Psoas muscle (tissue), 8 donors: ENCODE results near the gene CAVIN2. TPM values are rescaled to one million over a fixed set of nuclear protein-coding genes. Genes with fewer than 3 reads are reported as not detected.

ENCODE experiments used
- ATAC-seq, 4 donors: fragments of 200-7000 bp; cut with Tn5 transposase; one replicate each; pipeline ENCODE4 v1.9.1; 2020; ENCODE audit warnings: moderate library complexity in 3 of 4, mild to moderate bottlenecking in 2 of 4
- DNase-seq, 2 donors: peaks; one replicate each; pipeline ENCODE4 v3.0.0-alpha.2; 2020
- H3K27ac ChIP-seq: fragments of 200-600 bp; one replicate; pipeline ENCODE4 v1.8.0; 2022
- H3K27me3 ChIP-seq, 3 donors: fragments of 200-600 bp in 1 of 3; one replicate each; pipeline versions ENCODE4 v1.6.1 to v1.8.0; 2013 to 2022; ENCODE audit warnings: low read length in 2 of 3, mild to moderate bottlenecking in 2 of 3, moderate library complexity in 1 of 3; ENCODE audit not compliant: insufficient read depth in 3 of 3
- H3K36me3 ChIP-seq, 2 donors: fragments of 200-600 bp in 1 of 2; one replicate each; pipeline versions ENCODE4 v1.6.1 to v1.8.0; 2013 to 2022; ENCODE audit warnings: low read depth in 1 of 2, mild to moderate bottlenecking in 1 of 2, moderate library complexity in 1 of 2; ENCODE audit not compliant: insufficient read depth in 1 of 2
- H3K4me1 ChIP-seq: fragments of 200-600 bp; one replicate; pipeline ENCODE4 v1.8.0; 2022
- H3K4me3 ChIP-seq: fragments of 200-600 bp; one replicate; pipeline ENCODE4 v1.8.0; 2022; ENCODE audit warnings: mild to moderate bottlenecking
- H3K9me3 ChIP-seq: fragments of 200-600 bp; one replicate; pipeline ENCODE4 v1.8.0; 2022
- WGBS, 3 donors: extraction: QIAGEN DNeasy Blood & Tissue Kit; methylation state at CpG; one replicate each; pipeline versions ENCODE4 v1.1.6 to v1.1.7; 2013; 5-methylcytosine and 5-hydroxymethylcytosine counted together
- intact Hi-C, 2 donors: fragments of 100-400 bp; cut with DNase I; formaldehyde crosslinking; loops; one replicate each; pipeline versions ENCODE4 v1.11.0 to v1.14.2; 2022
- polyA plus RNA-seq, 3 donors: library from polyadenylated mRNA; stranded (reverse); fragments of 200-250 nt; gene quantifications; one replicate each; pipeline ENCODE4 v1.2.3, GENCODE V29; 2013
- total RNA-seq, 4 donors: library from RNA; stranded (reverse); fragmentation: NEBNext Ultra II Directional in 2 of 4; extraction: Animal tissue kit (Norgen Biotek cat#: 25700) in 2 of 4; gene quantifications; one replicate each; pipeline versions ENCODE4 v1.2.1 to v1.2.4, GENCODE V29; 2021 to 2023
- TF ChIP-seq, protein P1 (sequence below): fragments of 200-600 bp; IDR thresholded peaks from one replicate; pipeline ENCODE4 v1.8.0; 2022; ENCODE audit warnings: antibody characterized with exemption
- donor health status: healthy with polysubstance abuse.
- donor health status: DM: no; HTN: no; CAD: no; lungs with moderate emphysema.
- donor health status: Bipolar disorder and iron deficiency.
- donor health status: healthy.
- donor health status: DM: yes; HTN: yes; CAD: no.
- donor health status: DM: no; HTN: no; CAD: no.
- donor health status: DM: no; HTN: no; CAD: no.
- donor health status: DM: yes; HTN: yes; CAD: no.

CAVIN2 gene
- total and polyA plus RNA-seq, 7 donors: 15.9 to 38.7 (median 25.5) TPM

DNA sequence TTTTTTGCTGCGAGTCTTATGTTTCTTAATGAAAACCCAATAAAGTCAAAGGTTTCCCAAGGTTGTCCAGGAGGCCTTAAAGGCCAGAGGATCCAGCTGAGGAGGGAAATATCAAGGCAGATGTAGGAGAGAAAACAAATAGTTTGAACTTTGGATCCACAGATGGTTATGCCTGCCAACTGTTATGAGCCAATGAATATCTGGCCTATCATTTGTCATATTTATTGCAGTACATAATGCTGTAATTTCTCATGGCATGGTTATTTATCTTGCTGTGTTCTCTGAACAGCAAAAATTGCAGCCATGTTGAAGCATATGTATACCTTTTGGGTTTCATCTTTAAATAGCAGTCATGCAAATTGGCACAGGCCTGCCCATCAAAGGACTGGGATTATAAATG, 38.2 kb upstream of the CAVIN2 start:
- H3K4me1 ChIP-seq: no peaks in the 10 kb centered on the region
- 54 to 60% (median 60%) methylated on average over 1 of the region's 1 CpG for WGBS, 3 donors
- no peak overlapping the region for H3K27ac ChIP-seq

DNA sequence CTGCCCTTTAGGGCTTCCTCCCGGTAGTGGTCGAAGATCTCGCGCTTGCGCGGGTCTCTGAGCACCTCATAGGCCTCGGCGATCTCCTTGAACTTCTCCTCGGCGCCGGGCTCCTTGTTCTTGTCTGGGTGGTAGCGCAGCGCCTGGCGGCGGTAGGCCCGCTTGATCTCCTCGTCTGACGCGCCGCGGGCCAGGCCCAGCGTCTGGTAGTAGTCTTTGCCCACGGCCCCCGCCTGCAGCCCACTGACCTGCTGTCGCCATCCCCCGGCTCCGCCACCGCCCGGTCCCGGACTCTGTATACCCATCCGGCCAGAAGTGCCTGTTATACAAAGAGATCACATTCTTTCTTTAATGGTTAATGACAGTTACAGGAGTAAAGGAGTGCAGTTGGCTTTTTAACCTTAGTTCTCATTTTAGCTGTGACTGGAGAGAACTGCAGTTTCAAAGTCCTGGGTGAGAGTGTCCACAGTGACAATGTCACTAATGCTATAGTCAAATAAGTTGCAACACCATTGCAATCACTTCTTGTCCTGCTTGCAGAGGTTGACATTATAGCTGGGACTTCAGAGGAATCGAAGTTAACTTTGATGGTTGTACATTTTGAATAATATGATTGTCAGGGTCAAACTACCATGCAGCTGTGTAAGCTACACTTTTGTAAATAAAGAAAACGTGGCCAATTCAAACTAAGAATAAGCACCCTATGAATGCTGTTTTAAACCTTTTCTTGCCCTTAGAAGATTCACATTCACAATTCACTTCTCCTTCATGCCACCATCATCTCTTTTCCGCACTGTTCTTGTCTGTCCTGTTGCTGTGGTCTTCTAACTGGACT, 35.3 kb upstream of the CAVIN2 start:
- Histone ChIP-seq H3K9me3 (no peaks in the 10 kb centered on the region), H3K27ac (no peak overlapping the region), H3K4me3 (no peak overlapping the region), H3K36me3 (no peaks in the 10 kb centered on the region), H3K27me3 (no peaks in the 10 kb centered on the region), H3K4me1 (no peaks in the 10 kb centered on the region)
- TF ChIP-seq, protein P1, sequence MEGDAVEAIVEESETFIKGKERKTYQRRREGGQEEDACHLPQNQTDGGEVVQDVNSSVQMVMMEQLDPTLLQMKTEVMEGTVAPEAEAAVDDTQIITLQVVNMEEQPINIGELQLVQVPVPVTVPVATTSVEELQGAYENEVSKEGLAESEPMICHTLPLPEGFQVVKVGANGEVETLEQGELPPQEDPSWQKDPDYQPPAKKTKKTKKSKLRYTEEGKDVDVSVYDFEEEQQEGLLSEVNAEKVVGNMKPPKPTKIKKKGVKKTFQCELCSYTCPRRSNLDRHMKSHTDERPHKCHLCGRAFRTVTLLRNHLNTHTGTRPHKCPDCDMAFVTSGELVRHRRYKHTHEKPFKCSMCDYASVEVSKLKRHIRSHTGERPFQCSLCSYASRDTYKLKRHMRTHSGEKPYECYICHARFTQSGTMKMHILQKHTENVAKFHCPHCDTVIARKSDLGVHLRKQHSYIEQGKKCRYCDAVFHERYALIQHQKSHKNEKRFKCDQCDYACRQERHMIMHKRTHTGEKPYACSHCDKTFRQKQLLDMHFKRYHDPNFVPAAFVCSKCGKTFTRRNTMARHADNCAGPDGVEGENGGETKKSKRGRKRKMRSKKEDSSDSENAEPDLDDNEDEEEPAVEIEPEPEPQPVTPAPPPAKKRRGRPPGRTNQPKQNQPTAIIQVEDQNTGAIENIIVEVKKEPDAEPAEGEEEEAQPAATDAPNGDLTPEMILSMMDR: no peak
- WGBS, 3 donors: 97% methylated on average over 34 of the region's 34 CpGs
- intact Hi-C loops: no loop called here
- ATAC-seq (no peak), DNase-seq (no peak)

More for the DNA sequence above, 38.2 kb upstream of the CAVIN2 start:
- Histone ChIP-seq H3K36me3 (no peaks in the 10 kb centered on the region), H3K9me3 (no peaks in the 10 kb centered on the region), H3K4me3 (no peak overlapping the region), H3K27me3 (no peaks in the 10 kb centered on the region)
- TF ChIP-seq, protein P1: no peak
- no peak for ATAC-seq
- DNase-seq: no peak
- intact Hi-C loops: no loop called here

GRCh38 chr2:191878548-191879279, 31.8 kb upstream of the CAVIN2 start:
- Histone ChIP-seq H3K9me3 (no peaks in the 10 kb centered on the region), H3K36me3 (no peaks in the 10 kb centered on the region), H3K4me3 (no peak overlapping the region), H3K27ac (no peak overlapping the region), H3K4me1 (no peaks in the 10 kb centered on the region), H3K27me3 (no peaks in the 10 kb centered on the region)
- TF ChIP-seq, protein P1: no peak
- DNase-seq (no peak), ATAC-seq (no peak)
- 31 to 52% (median 41%) methylated on average over 2 of the region's 2 CpGs for WGBS, 3 donors
- intact Hi-C loops: no loop called here

- Histone ChIP-seq H3K4me1 (no peaks in the 10 kb centered on the region), H3K36me3 (no peaks in the 10 kb centered on the region), H3K9me3 (no peaks in the 10 kb centered on the region), H3K27me3 (no peaks in the 10 kb centered on the region), H3K27ac (no peak overlapping the region), H3K4me3 (no peak overlapping the region)
- DNase-seq: no peak
- TF ChIP-seq, protein P1: no peak
- intact Hi-C loops: no loop called here
- 87 to 89% (median 87%) methylated on average over 4 of the region's 4 CpGs for WGBS, 3 donors
- ATAC-seq: no peak
Observed at GRCh38 chr2:191877875-191878274, 31.0 kb upstream of the CAVIN2 start.
